HepG2 (cell line): ENCODE results near the gene LILRB3. TPM values are rescaled to one million over a fixed set of nuclear protein-coding genes. Genes with fewer than 3 reads are reported as not detected.

Experiments used
- ATAC-seq: fragments of 200-7000 bp; cut with Tn5 transposase; 3 replicates; pipeline ENCODE4 v1.9.1; 2020; ENCODE audit warnings: mild to moderate bottlenecking, moderate library complexity
- BruUV-seq: library from RNA; stranded (reverse); fragments of 400-500 nt; replicated peaks from 2 replicates; lab custom pipeline; 2021; lab: Mats Ljungman, UMichigan
- CTCF ChIA-PET: fragments of 300-600 bp; formaldehyde crosslinking; extraction: SDS; loops from one replicate; lab custom pipeline; 2021; ENCODE audit warnings: low total read pairs, inconsistent platforms, low intra/inter-chr PET ratio; lab: Yijun Ruan, JAX
- POLR2A ChIA-PET: fragments of 350-600 bp; sonication (Branson Sonifier 250); formaldehyde crosslinking; loops from one replicate; lab custom pipeline; 2020; ENCODE audit warnings: antibody characterized with exemption, inconsistent platforms; lab: Yijun Ruan, JAX
- DNase-seq: peaks from one replicate; pipeline ENCODE4 v3.0.0-alpha.2; 2015; ENCODE audit warnings: low spot score
- FAIRE-seq: peaks from 3 replicates; lab custom pipeline; 2011; peaks lifted over from hg19 to GRCh38; lab: Jason Lieb, UNC
- H2AFZ ChIP-seq: one replicate; pipeline ENCODE4 v1.6.1; 2011; ENCODE audit warnings: low read length, inconsistent platforms
- H3K27ac ChIP-seq: fragments of 300-600 bp; 3 replicates; pipeline ENCODE4 v1.8.0; 2011; ENCODE audit warnings: mixed run types, mild to moderate bottlenecking, mixed read lengths, low read length, inconsistent platforms; ENCODE audit not compliant: insufficient read depth; ENCODE audit errors: extremely low read length
- H3K27me3 ChIP-seq, 2 experiments: fragments of 200-600 bp in 1 of 2; 2 replicates in 1 of 2; 3 replicates in 1 of 2; pipeline versions ENCODE4 v1.6.0 to v1.8.0; 2011; ENCODE audit warnings: low read length in 2 of 2, mild to moderate bottlenecking in 2 of 2, moderate library complexity in 2 of 2, inconsistent platforms in 1 of 2; ENCODE audit not compliant: insufficient read depth in 2 of 2, control insufficient read depth in 1 of 2
- H3K36me3 ChIP-seq, 2 experiments: fragments of 200-600 bp in 1 of 2; replicated peaks in 1 of 2; 2 replicates in 1 of 2; 3 replicates in 1 of 2; pipeline versions ENCODE4 v1.5.1 to v1.8.0; 2011; ENCODE audit warnings: low read length in 2 of 2, inconsistent platforms in 1 of 2; ENCODE audit not compliant: insufficient read depth in 2 of 2, control insufficient read depth in 1 of 2
- H3K4me1 ChIP-seq: 2 replicates; pipeline ENCODE4 v1.5.1; 2012; ENCODE audit warnings: low read length, inconsistent platforms; ENCODE audit not compliant: insufficient read depth
- H3K4me2 ChIP-seq: 2 replicates; pipeline ENCODE4 v1.6.0; 2011; ENCODE audit warnings: low read depth, low read length, inconsistent platforms
- H3K4me3 ChIP-seq, 3 experiments: fragments of 200-600 bp in 1 of 3; sonication (generic), shearing (Covaris generic) in 1 of 3; replicated peaks in 1 of 3; 2 replicates each; pipeline ENCODE4 v1.5.1; 2011 to 2016; ENCODE audit warnings: low read length in 3 of 3, inconsistent platforms in 2 of 3, low read depth in 2 of 3, mild to moderate bottlenecking in 2 of 3, control low read depth in 1 of 3, mixed read lengths in 1 of 3; ENCODE audit not compliant: insufficient read depth in 1 of 3
- H3K79me2 ChIP-seq: one replicate; pipeline ENCODE4 v1.6.1; 2011; ENCODE audit warnings: low read length, inconsistent platforms; ENCODE audit not compliant: insufficient read depth
- H3K9ac ChIP-seq: 2 replicates; pipeline ENCODE4 v1.6.0; 2011; ENCODE audit warnings: mild to moderate bottlenecking, low read depth, low read length, inconsistent platforms; ENCODE audit not compliant: insufficient read depth
- H3K9me3 ChIP-seq: 2 replicates; pipeline ENCODE4 v1.5.1; 2012; ENCODE audit warnings: mild to moderate bottlenecking, low read length
- H4K20me1 ChIP-seq: 2 replicates; pipeline ENCODE4 v1.6.0; 2011; ENCODE audit warnings: inconsistent platforms, mild to moderate bottlenecking, low read length, moderate library complexity; ENCODE audit not compliant: insufficient read depth
- ARID2 ChIP-seq: sonication (generic); formaldehyde crosslinking; IDR thresholded peaks from 2 replicates; pipeline ENCODE4 v1.8.1; 2022; ENCODE audit warnings: mild to moderate bottlenecking, missing genetic modification reagents, borderline replicate concordance
- ATF7 ChIP-seq, 2 experiments: fragments of 450-650 bp in 1 of 2; sonication (generic) in 1 of 2; formaldehyde crosslinking in 1 of 2; IDR thresholded peaks; 2 replicates each; pipeline versions ENCODE4 v1.4.0 to v1.6.1; 2016 to 2020; ENCODE audit warnings: antibody characterized with exemption in 1 of 2, mild to moderate bottlenecking in 1 of 2, missing genetic modification reagents in 1 of 2
- ATF7-NPFF ChIP-seq: sonication (generic); formaldehyde crosslinking; IDR thresholded peaks from 2 replicates; pipeline ENCODE4 v1.8.1; 2023; ENCODE audit warnings: mild to moderate bottlenecking, low read depth, missing genetic modification reagents, moderate library complexity
- CBX1 ChIP-seq: IDR thresholded peaks from one replicate; pipeline ENCODE4 v1.6.1; 2016; ENCODE audit warnings: antibody characterized with exemption, low read depth
- KDM5B ChIP-seq: sonication (generic); formaldehyde crosslinking; IDR thresholded peaks from 2 replicates; pipeline ENCODE4 v1.4.0; 2020; ENCODE audit warnings: missing genetic modification reagents, mild to moderate bottlenecking, borderline replicate concordance
- NFKB2 ChIP-seq: sonication (generic); formaldehyde crosslinking; IDR thresholded peaks from 2 replicates; pipeline ENCODE4 v1.4.0; 2020; ENCODE audit warnings: missing genetic modification reagents, borderline replicate concordance
- RFX3 ChIP-seq: IDR thresholded peaks from 2 replicates; pipeline ENCODE4 v1.6.1; 2016; ENCODE audit warnings: missing biosample characterization, missing genetic modification reagents
- ZBED4 ChIP-seq: sonication (generic); formaldehyde crosslinking; IDR thresholded peaks from 2 replicates; pipeline ENCODE4 v1.4.0; 2020; ENCODE audit warnings: missing genetic modification reagents, borderline replicate concordance
- ZFP62 ChIP-seq: sonication (generic); formaldehyde crosslinking; IDR thresholded peaks from 2 replicates; pipeline ENCODE4 v1.4.0; 2020; ENCODE audit warnings: missing genetic modification reagents
- ZKSCAN1 ChIP-seq: fragments of 150-350 bp; IDR thresholded peaks from 2 replicates; pipeline ENCODE4 v1.6.1; 2014; ENCODE audit warnings: low read length
- ZMYM3 ChIP-seq: sonication (generic); formaldehyde crosslinking; IDR thresholded peaks from 2 replicates; pipeline ENCODE4 v1.5.1; 2020; ENCODE audit warnings: mild to moderate bottlenecking, missing genetic modification reagents
- ZNF629 ChIP-seq: sonication (generic); formaldehyde crosslinking; conservative IDR thresholded peaks from 2 replicates; pipeline ENCODE4 v1.5.0; 2020; ENCODE audit warnings: missing genetic modification reagents
- ZNF740 ChIP-seq: sonication (generic); formaldehyde crosslinking; IDR thresholded peaks from 2 replicates; pipeline ENCODE4 v1.4.0; 2020; ENCODE audit warnings: missing genetic modification reagents
- ZNF749 ChIP-seq: sonication (generic); formaldehyde crosslinking; IDR thresholded peaks from 2 replicates; pipeline ENCODE4 v1.8.0; 2022; ENCODE audit warnings: mild to moderate bottlenecking, missing genetic modification reagents, moderate library complexity, borderline replicate concordance
- WGBS: methylation state at CpG from one replicate; pipeline ENCODE4 v1.1.6; 2017; ENCODE audit warnings: low lambda C conversion rate; 5-methylcytosine and 5-hydroxymethylcytosine counted together
- in situ Hi-C: cut with HindIII; loops from 2 replicates; pipeline ENCODE4 v1.10.0; 2017; ENCODE audit warnings: low pct_unique_long_range_greater_than_20kb; ENCODE audit not compliant: extremely low pct_ligation_motif_present
- intact Hi-C: fragments of 100-400 bp; cut with micrococcal nuclease; formaldehyde crosslinking; loops from one replicate; pipeline ENCODE4 v1.10.0; 2022; ENCODE audit not compliant: unreplicated experiment
- polyA plus RNA-seq, 8 experiments: library from polyadenylated mRNA; depleted of rRNA in 3 of 8; stranded (reverse) in 7 of 8; unstranded in 1 of 8; fragments of >200 nt; fragmentation: Illumina TruSeq in 4 of 8; extraction: Trizol in 4 of 8; gene quantifications; 2 replicates each; pipeline versions ENCODE4 v1.2.1 to v1.2.3, GENCODE V29; 2011 to 2016; ENCODE audit warnings: low read depth in 4 of 8, missing spikeins in 1 of 8, mixed read lengths in 1 of 8; ENCODE audit not compliant: insufficient read depth in 1 of 8
- total RNA-seq, 5 experiments: library from RNA; depleted of rRNA; stranded (reverse); fragments of >200 nt; fragmentation: Illumina TruSeq; extraction: Trizol; gene quantifications; 2 replicates each; pipeline ENCODE4 v1.2.3, GENCODE V29; 2016; ENCODE audit warnings: low read depth in 1 of 5

The LILRB3 gene
- total and polyA plus RNA-seq, 2 of the 13 experiments (the other 11 are each of a cell fraction or from before 2014, with no cell fraction given), result 0.22 TPM; not detected in 1

- Histone ChIP-seq H2AFZ (no peak overlapping the region), H3K4me1 (peaks cover 21% of the 10 kb centered on the region), H3K9me3 (no peaks in the 10 kb centered on the region), H3K27me3 (peaks cover 3 to 13% of the 10 kb centered on the region in 2 experiments; a peak in 4 of 5 replicates), H4K20me1 (no peaks in the 10 kb centered on the region), H3K9ac (no peak overlapping the region), H3K4me2 (no peak overlapping the region), H3K79me2 (no peaks in the 10 kb centered on the region), H3K4me3 (no peak overlapping the region), H3K27ac (no peak overlapping the region), H3K36me3 (no peaks in the 10 kb centered on the region)
- ChIA-PET CTCF (no interaction called here), POLR2A (no interaction called here)
- no TSS peak for BruUV-seq
- 71% methylated on average over 14 of the region's 27 CpGs for WGBS
- ATAC-seq (no peak), FAIRE-seq (no peak), DNase-seq (no peak)
- intact Hi-C loops, result no loop called here
- TF ChIP-seq ZMYM3, result peak; percentile 77
- TF ChIP-seq ZKSCAN1, result peak; percentile 66
- TF ChIP-seq ATF7 (IDR thresholded peaks at IDR 0.05), result peak; percentile 56
- no peak for TF ChIP-seq ATF7 (CRISPR knock-in tag; IDR thresholded peaks at IDR 0.05)
- TF ChIP-seq ZNF629 (CRISPR knock-in tag), result peak; percentile 94
- TF ChIP-seq ARID2 (CRISPR knock-in tag), result no peak
- in situ Hi-C loops, result no loop called here
Observed at GRCh38 chr19:54218960-54219661, 3.7 kb downstream of the LILRB3 start.

- FAIRE-seq (no peak), ATAC-seq (peak; percentile 10; the same call in 1 of the 3 replicates), DNase-seq (no peak)
- Histone ChIP-seq H3K27ac (no peak overlapping the region), H3K79me2 (no peaks in the 10 kb centered on the region), H3K36me3 (no peaks in the 10 kb centered on the region), H3K9me3 (no peaks in the 10 kb centered on the region), H3K27me3 (peaks cover 3 to 12% of the 10 kb centered on the region in 2 experiments; a peak in 4 of 5 replicates), H4K20me1 (no peaks in the 10 kb centered on the region), H3K4me2 (no peak overlapping the region; the same call in 1 of the 2 replicates), H3K9ac (no peak overlapping the region), H3K4me3 (peak overlapping the region in 1 of 3 experiments; percentile 28; a peak in 1 of 6 replicates), H3K4me1 (peaks cover 21% of the 10 kb centered on the region), H2AFZ (no peak overlapping the region)
- POLR2A ChIA-PET, result interaction anchor here (1.2 kb wide), 1 partner anchor 9 kb away, joined by 3 read pairs; no protein-coding TSS in a partner anchor
- no TSS peak for BruUV-seq
- in situ Hi-C loops, result no loop called here
- CTCF ChIA-PET, result no interaction called here
- intact Hi-C loops, result no loop called here
- 33% methylated on average over 1 of the region's 8 CpGs for WGBS
- TF ChIP-seq ATF7-NPFF (no peak), RFX3 (CRISPR knock-in tag) (no peak), ZNF749 (CRISPR knock-in tag) (no peak), ZFP62 (no peak), ZNF740 (CRISPR knock-in tag) (no peak), NFKB2 (CRISPR knock-in tag) (no peak), KDM5B (CRISPR knock-in tag) (no peak), ZBED4 (CRISPR knock-in tag) (no peak), CBX1 (no peak)
Observed at GRCh38 chr19:54218259-54218658, 4.5 kb downstream of the LILRB3 start.
